HepG2 (cell line): ENCODE data around the gene SHF. TPM values are rescaled to one million over a fixed set of nuclear protein-coding genes. Genes with fewer than 3 reads are reported as not detected.

Source experiments
- ATAC-seq: fragments of 200-7000 bp; cut with Tn5 transposase; 3 replicates; pipeline ENCODE4 v1.9.1; 2020; ENCODE audit warnings: mild to moderate bottlenecking, moderate library complexity
- BruUV-seq: library from RNA; stranded (reverse); fragments of 400-500 nt; replicated peaks from 2 replicates; lab custom pipeline; 2021; lab: Mats Ljungman, UMichigan
- CTCF ChIA-PET: fragments of 300-600 bp; formaldehyde crosslinking; extraction: SDS; loops from one replicate; lab custom pipeline; 2021; ENCODE audit warnings: low total read pairs, inconsistent platforms, low intra/inter-chr PET ratio; lab: Yijun Ruan, JAX
- POLR2A ChIA-PET: fragments of 350-600 bp; sonication (Branson Sonifier 250); formaldehyde crosslinking; loops from one replicate; lab custom pipeline; 2020; ENCODE audit warnings: antibody characterized with exemption, inconsistent platforms; lab: Yijun Ruan, JAX
- DNase-seq: peaks from one replicate; pipeline ENCODE4 v3.0.0-alpha.2; 2015; ENCODE audit warnings: low spot score
- FAIRE-seq: peaks from 3 replicates; lab custom pipeline; 2011; peaks lifted over from hg19 to GRCh38; lab: Jason Lieb, UNC
- H2AFZ ChIP-seq: one replicate; pipeline ENCODE4 v1.6.1; 2011; ENCODE audit warnings: low read length, inconsistent platforms
- H3K27ac ChIP-seq: fragments of 300-600 bp; 3 replicates; pipeline ENCODE4 v1.8.0; 2011; ENCODE audit warnings: mixed run types, mild to moderate bottlenecking, mixed read lengths, low read length, inconsistent platforms; ENCODE audit not compliant: insufficient read depth; ENCODE audit errors: extremely low read length
- H3K27me3 ChIP-seq, 2 experiments: fragments of 200-600 bp in 1 of 2; 2 replicates in 1 of 2; 3 replicates in 1 of 2; pipeline versions ENCODE4 v1.6.0 to v1.8.0; 2011; ENCODE audit warnings: low read length in 2 of 2, mild to moderate bottlenecking in 2 of 2, moderate library complexity in 2 of 2, inconsistent platforms in 1 of 2; ENCODE audit not compliant: insufficient read depth in 2 of 2, control insufficient read depth in 1 of 2
- H3K36me3 ChIP-seq, 2 experiments: fragments of 200-600 bp in 1 of 2; replicated peaks in 1 of 2; 2 replicates in 1 of 2; 3 replicates in 1 of 2; pipeline versions ENCODE4 v1.5.1 to v1.8.0; 2011; ENCODE audit warnings: low read length in 2 of 2, inconsistent platforms in 1 of 2; ENCODE audit not compliant: insufficient read depth in 2 of 2, control insufficient read depth in 1 of 2
- H3K4me1 ChIP-seq: 2 replicates; pipeline ENCODE4 v1.5.1; 2012; ENCODE audit warnings: low read length, inconsistent platforms; ENCODE audit not compliant: insufficient read depth
- H3K4me2 ChIP-seq: 2 replicates; pipeline ENCODE4 v1.6.0; 2011; ENCODE audit warnings: low read depth, low read length, inconsistent platforms
- H3K4me3 ChIP-seq, 3 experiments: fragments of 200-600 bp in 1 of 3; sonication (generic), shearing (Covaris generic) in 1 of 3; replicated peaks in 1 of 3; 2 replicates each; pipeline ENCODE4 v1.5.1; 2011 to 2016; ENCODE audit warnings: low read length in 3 of 3, inconsistent platforms in 2 of 3, low read depth in 2 of 3, mild to moderate bottlenecking in 2 of 3, control low read depth in 1 of 3, mixed read lengths in 1 of 3; ENCODE audit not compliant: insufficient read depth in 1 of 3
- H3K79me2 ChIP-seq: one replicate; pipeline ENCODE4 v1.6.1; 2011; ENCODE audit warnings: low read length, inconsistent platforms; ENCODE audit not compliant: insufficient read depth
- H3K9ac ChIP-seq: 2 replicates; pipeline ENCODE4 v1.6.0; 2011; ENCODE audit warnings: mild to moderate bottlenecking, low read depth, low read length, inconsistent platforms; ENCODE audit not compliant: insufficient read depth
- H3K9me3 ChIP-seq: 2 replicates; pipeline ENCODE4 v1.5.1; 2012; ENCODE audit warnings: mild to moderate bottlenecking, low read length
- H4K20me1 ChIP-seq: 2 replicates; pipeline ENCODE4 v1.6.0; 2011; ENCODE audit warnings: inconsistent platforms, mild to moderate bottlenecking, low read length, moderate library complexity; ENCODE audit not compliant: insufficient read depth
- DDIT3 ChIP-seq: sonication (generic); formaldehyde crosslinking; IDR thresholded peaks from 2 replicates; pipeline ENCODE4 v1.4.0; 2020; ENCODE audit warnings: mild to moderate bottlenecking, missing genetic modification reagents
- FOXA3 ChIP-seq: IDR thresholded peaks from 2 replicates; pipeline ENCODE4 v1.6.1; 2016; ENCODE audit warnings: missing genetic modification reagents, missing compliant biosample characterization
- MLXIP ChIP-seq: sonication (generic); formaldehyde crosslinking; IDR thresholded peaks from 2 replicates; pipeline ENCODE4 v1.9.0; 2021; ENCODE audit warnings: missing genetic modification reagents, borderline replicate concordance
- RCOR2 ChIP-seq: IDR thresholded peaks from 2 replicates; pipeline ENCODE4 v1.6.1; 2016; ENCODE audit warnings: missing biosample characterization, missing genetic modification reagents
- SNRNP70 ChIP-seq: fragments of 200-400 bp; formaldehyde crosslinking; IDR thresholded peaks from 2 replicates; pipeline ENCODE4 v1.6.1; 2017; ENCODE audit warnings: mild to moderate bottlenecking, low read depth, low read length, moderate library complexity
- TARDBP ChIP-seq: sonication (generic); formaldehyde crosslinking; IDR thresholded peaks from 2 replicates; pipeline ENCODE4 v1.8.0; 2022; ENCODE audit warnings: mild to moderate bottlenecking, missing genetic modification reagents
- ZNF207 ChIP-seq: fragments of 450-650 bp; IDR thresholded peaks from 2 replicates; pipeline ENCODE4 v1.6.1; 2016; ENCODE audit warnings: antibody characterized with exemption, borderline replicate concordance
- ZNF225 ChIP-seq: sonication (generic); formaldehyde crosslinking; IDR thresholded peaks from 2 replicates; pipeline ENCODE4 v1.4.0; 2020; ENCODE audit warnings: mild to moderate bottlenecking, missing genetic modification reagents
- ZNF263 ChIP-seq: sonication (generic); formaldehyde crosslinking; IDR thresholded peaks from 2 replicates; pipeline ENCODE4 v1.4.0; 2020; ENCODE audit warnings: missing genetic modification reagents
- ZNF326 ChIP-seq: sonication (generic); formaldehyde crosslinking; IDR thresholded peaks from 2 replicates; pipeline ENCODE4 v1.4.0; 2020; ENCODE audit warnings: missing genetic modification reagents, borderline replicate concordance
- WGBS: methylation state at CpG from one replicate; pipeline ENCODE4 v1.1.6; 2017; ENCODE audit warnings: low lambda C conversion rate; 5-methylcytosine and 5-hydroxymethylcytosine counted together
- in situ Hi-C: cut with HindIII; loops from 2 replicates; pipeline ENCODE4 v1.10.0; 2017; ENCODE audit warnings: low pct_unique_long_range_greater_than_20kb; ENCODE audit not compliant: extremely low pct_ligation_motif_present
- intact Hi-C: fragments of 100-400 bp; cut with micrococcal nuclease; formaldehyde crosslinking; loops from one replicate; pipeline ENCODE4 v1.10.0; 2022; ENCODE audit not compliant: unreplicated experiment
- polyA plus RNA-seq, 8 experiments: library from polyadenylated mRNA; depleted of rRNA in 3 of 8; stranded (reverse) in 7 of 8; unstranded in 1 of 8; fragments of >200 nt; fragmentation: Illumina TruSeq in 4 of 8; extraction: Trizol in 4 of 8; gene quantifications; 2 replicates each; pipeline versions ENCODE4 v1.2.1 to v1.2.3, GENCODE V29; 2011 to 2016; ENCODE audit warnings: low read depth in 4 of 8, missing spikeins in 1 of 8, mixed read lengths in 1 of 8; ENCODE audit not compliant: insufficient read depth in 1 of 8
- total RNA-seq, 5 experiments: library from RNA; depleted of rRNA; stranded (reverse); fragments of >200 nt; fragmentation: Illumina TruSeq; extraction: Trizol; gene quantifications; 2 replicates each; pipeline ENCODE4 v1.2.3, GENCODE V29; 2016; ENCODE audit warnings: low read depth in 1 of 5

The SHF gene
- total and polyA plus RNA-seq, 2 of the 13 experiments (the other 11 are each of a cell fraction or from before 2014, with no cell fraction given): 20.9 to 25.5 TPM

GRCh38 chr15:45150481-45150880 lies 37.3 kb downstream of the SHF start (continued):
- TF ChIP-seq MLXIP (no peak), ZNF326 (CRISPR knock-in tag) (no peak), FOXA3 (CRISPR knock-in tag) (no peak)

- H4K20me1 ChIP-seq: no peaks in the 10 kb centered on the region
- no peak overlapping the region for H2AFZ ChIP-seq
- H3K4me3 ChIP-seq: no peak overlapping the region
- no peak overlapping the region for H3K9ac ChIP-seq
- in situ Hi-C loops (no loop called here), intact Hi-C loops (no loop called here)
- peaks cover 8% of the 10 kb centered on the region for H3K4me1 ChIP-seq
- FAIRE-seq (no peak), ATAC-seq (no peak), DNase-seq (no peak)
- no peaks in the 10 kb centered on the region for H3K36me3 ChIP-seq
- H3K4me2 ChIP-seq: no peak overlapping the region
- 0 out of 5 replicates have a peak, but pooled peaks cover 0 to 15% of the 10 kb centered on the region in 2 experiments for H3K27me3 ChIP-seq
- 47% methylated on average over 1 of the region's 1 CpG for WGBS
- no peak for TF ChIP-seq TARDBP (CRISPR knock-in tag)
- no peak for TF ChIP-seq SNRNP70
- TF ChIP-seq ZNF263: no peak
- TF ChIP-seq DDIT3 (CRISPR knock-in tag): no peak
- TF ChIP-seq RCOR2: no peak
- no peak for TF ChIP-seq ZNF225
- no peak for TF ChIP-seq ZNF207
- H3K79me2 ChIP-seq: no peaks in the 10 kb centered on the region
- no TSS peak for BruUV-seq
- ChIA-PET CTCF (no interaction called here), POLR2A (no interaction called here)
- H3K9me3 ChIP-seq: no peaks in the 10 kb centered on the region
- no peak overlapping the region for H3K27ac ChIP-seq
Measured at GRCh38 chr15:45149060-45149459, 38.7 kb downstream of the SHF start.
